Measurements from ENCODE around the gene COL23A1.

Gene COL23A1

DNA sequence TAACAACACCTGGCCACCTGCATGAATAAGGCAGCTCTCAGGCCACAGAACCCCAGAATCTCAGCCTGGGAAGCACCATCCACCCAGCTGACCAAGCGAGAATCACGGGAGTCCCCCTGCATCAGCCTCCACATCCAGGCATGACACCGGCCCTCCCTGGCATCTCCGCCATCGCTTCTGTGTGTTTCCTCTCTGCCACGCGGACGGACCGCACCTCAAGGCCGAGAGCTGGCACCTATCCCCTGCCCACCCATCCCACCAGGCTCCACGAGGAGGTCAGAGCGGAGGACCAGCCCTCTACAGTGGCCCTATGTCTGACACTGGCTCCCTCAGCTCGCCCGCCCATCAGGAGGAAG, 134.7 kb downstream of the COL23A1 start:
- no peak for TF ChIP-seq CTCF (IDR thresholded peaks at IDR 0.05)
- intact Hi-C loops (cut with DNase I; ENCODE audit: low total_unique reads), result no loop called here
- Histone ChIP-seq H3K9me3 (no peaks in the 10 kb centered on the region), H3K27ac (no peak overlapping the region), H3K36me3 (no peaks in the 10 kb centered on the region), H3K4me3 (no peak overlapping the region), H3K4me1 (no peaks in the 10 kb centered on the region), H3K27me3 (no peaks in the 10 kb centered on the region)
- peak in 1 of 2 donors; percentile 48 for DNase-seq

GRCh38 chr5:178454821-178455479, 135.2 kb downstream of the COL23A1 start:
- Histone ChIP-seq H3K9me3 (no peaks in the 10 kb centered on the region), H3K4me3 (no peak overlapping the region), H3K4me1 (no peaks in the 10 kb centered on the region), H3K27me3 (peaks cover 0 to under 1% of the 10 kb centered on the region in 2 donors), H3K36me3 (no peaks in the 10 kb centered on the region), H3K27ac (no peak overlapping the region)
- TF ChIP-seq CTCF (IDR thresholded peaks at IDR 0.05), result no peak
- intact Hi-C loops (cut with DNase I; ENCODE audit: low total_unique reads), result no loop called here
- DNase-seq, result peak in 1 of 2 donors; percentile 46

DNA sequence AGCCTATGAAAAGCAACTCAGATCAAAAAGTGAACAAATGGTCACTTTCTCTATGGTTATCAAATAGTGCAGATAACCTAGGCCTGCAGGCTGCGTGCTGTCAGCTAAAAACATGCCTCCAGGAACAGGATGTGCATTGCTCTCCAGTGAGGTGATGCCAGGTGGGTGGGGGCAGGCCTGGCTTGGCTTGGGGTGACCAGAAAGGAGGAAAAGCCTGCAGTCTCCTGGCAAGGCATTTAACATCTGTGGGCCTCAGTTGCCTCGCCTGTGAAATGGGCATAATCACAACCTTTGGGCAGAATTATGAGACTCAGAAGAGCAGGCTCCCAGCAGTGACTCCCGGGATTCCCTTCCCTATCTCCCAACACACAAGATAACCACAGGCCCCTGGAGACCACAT, 135.9 kb downstream of the COL23A1 start:
- no peak overlapping the region for H3K4me3 ChIP-seq
- H3K27me3 ChIP-seq, result peaks cover 0 to 6% of the 10 kb centered on the region in 2 donors
- H3K4me1 ChIP-seq, result no peaks in the 10 kb centered on the region
- no peak overlapping the region for H3K27ac ChIP-seq
- no peaks in the 10 kb centered on the region for H3K36me3 ChIP-seq
- intact Hi-C loops (cut with DNase I; ENCODE audit: low total_unique reads), result no loop called here
- TF ChIP-seq CTCF (IDR thresholded peaks at IDR 0.05), result no peak
- H3K9me3 ChIP-seq, result no peaks in the 10 kb centered on the region
- peak in 1 of 2 donors; percentile 24 for DNase-seq

DNA sequence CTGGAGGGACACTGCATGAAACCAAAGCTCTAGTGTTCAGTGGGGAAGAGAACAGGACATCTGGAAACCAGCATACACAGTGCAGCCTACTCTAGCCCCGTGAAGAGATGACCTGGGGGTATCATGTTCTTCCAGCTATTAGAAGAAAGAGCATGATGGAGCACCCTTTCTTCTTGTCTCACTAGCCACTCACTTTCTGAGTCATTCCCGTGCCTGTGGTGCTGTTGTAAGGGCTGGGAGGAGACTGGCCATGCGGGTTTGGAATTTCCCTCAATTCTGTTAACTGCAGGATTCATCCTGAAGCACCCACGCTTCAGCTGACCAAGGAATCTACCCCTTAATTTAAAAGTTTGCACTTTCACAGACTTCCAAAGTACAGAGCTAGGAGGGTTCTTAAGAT, 137.0 kb downstream of the COL23A1 start:
- no peak for TF ChIP-seq CTCF (IDR thresholded peaks at IDR 0.05)
- DNase-seq, result peak in 1 of 2 donors; percentile 4
- Histone ChIP-seq H3K27ac (no peak overlapping the region), H3K36me3 (no peaks in the 10 kb centered on the region), H3K4me1 (no peaks in the 10 kb centered on the region), H3K9me3 (no peaks in the 10 kb centered on the region), H3K27me3 (peaks cover 0 to 6% of the 10 kb centered on the region in 2 donors), H3K4me3 (no peak overlapping the region)
- intact Hi-C loops (cut with DNase I; ENCODE audit: low total_unique reads), result no loop called here

DNA sequence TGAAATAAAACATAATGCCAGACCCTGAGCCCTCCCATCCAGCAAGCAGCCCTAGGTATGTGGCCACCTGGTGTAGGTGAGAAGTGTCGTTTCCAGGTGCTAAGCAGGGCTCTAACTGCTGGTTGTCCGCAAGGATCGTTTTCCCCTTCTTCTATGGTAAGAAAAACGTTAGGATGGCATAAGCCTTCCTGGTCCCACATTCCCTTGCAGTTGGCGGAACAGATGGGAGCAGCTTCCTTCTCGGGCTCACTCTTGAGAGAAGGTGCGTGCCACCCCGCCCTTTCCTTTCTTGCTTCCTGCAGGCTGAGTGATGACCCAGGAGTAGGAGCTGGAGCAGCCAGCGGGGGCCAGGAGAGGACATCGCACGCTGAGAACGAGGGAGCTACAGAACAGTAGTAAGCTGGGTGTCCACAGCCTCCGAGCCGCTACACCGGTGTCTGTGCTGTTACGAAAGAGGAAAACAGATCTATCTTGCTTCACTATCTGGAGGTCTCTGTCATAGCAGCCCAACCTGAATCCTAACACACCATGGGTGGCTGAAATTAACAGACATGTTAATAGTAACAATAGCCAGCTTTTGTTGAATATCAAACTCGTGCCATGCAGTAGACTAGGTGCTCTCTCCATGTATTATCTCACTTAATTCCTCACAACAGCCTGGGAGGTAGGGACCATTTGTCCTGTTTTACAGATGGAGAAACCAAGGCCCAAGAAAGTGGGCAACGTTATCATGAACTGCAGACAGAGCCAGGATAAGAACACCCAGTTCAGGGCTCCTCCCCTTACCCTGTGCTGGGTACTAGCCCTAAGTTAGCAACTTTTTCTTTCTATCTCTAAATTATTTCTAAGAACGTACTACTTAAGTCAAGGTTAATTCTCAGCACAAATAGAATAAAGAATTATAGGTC, 139.8 kb downstream of the COL23A1 start:
- H3K4me1 ChIP-seq, result no peaks in the 10 kb centered on the region

More for the DNA sequence above, 139.8 kb downstream of the COL23A1 start:
- Histone ChIP-seq H3K4me3 (no peak overlapping the region), H3K27me3 (peaks cover 0 to 6% of the 10 kb centered on the region in 2 donors), H3K9me3 (no peaks in the 10 kb centered on the region), H3K27ac (no peak overlapping the region), H3K36me3 (no peaks in the 10 kb centered on the region)
- TF ChIP-seq CTCF (IDR thresholded peaks at IDR 0.05), result no peak
- intact Hi-C loops (cut with DNase I; ENCODE audit: low total_unique reads), result no loop called here
- DNase-seq, result no peak

All from tibial artery (tissue), 4 donors.